Activated CD4-positive, alpha-beta T cell treated with anti-CD3 and anti-CD28 coated beads, Interleukin-2, Interleukin-6, amounts not matched to agents 100 ng/mL and 50 ng/mL, durations not matched to agents 16 hours and 8 hours (primary cell): ENCODE data around the gene TSPAN2.
"Not testable (repeated sequence)": the region's sequence is repeated elsewhere in the genome, so short reads cannot be mapped to it uniquely, and the experiment has no call there.

ENCODE experiments used
- DNase-seq: peaks from one replicate; pipeline ENCODE4 v3.0.0-alpha.2; 2020

TSPAN2 gene

DNA sequence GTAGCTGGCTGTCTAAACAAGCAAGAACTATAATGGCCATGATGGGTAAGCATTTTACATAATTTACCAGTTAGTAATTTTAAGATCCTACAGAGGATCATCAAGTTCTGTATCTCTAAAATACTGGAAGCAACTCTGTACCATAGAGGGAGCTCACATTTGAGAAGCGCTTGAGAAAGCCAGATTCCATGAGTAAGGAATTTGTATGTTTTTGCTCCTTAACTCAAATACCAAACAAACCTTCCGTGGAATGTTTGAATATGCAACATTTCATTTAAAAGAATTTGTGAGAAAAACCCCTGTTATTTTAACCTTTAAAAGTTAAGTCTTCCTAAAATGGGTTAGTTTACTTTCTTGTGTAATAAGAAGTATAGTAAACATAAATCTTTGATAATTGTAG is 57.7 kb downstream of the TSPAN2 start:
- DNase-seq: no peak

GRCh38 chr1:115029526-115029925 is 59.8 kb downstream of the TSPAN2 start, which contains the start of gene TSHB:
TSHB (plus strand) TSS chr1:115029826; CDS start chr1:115033363, 3,537 bp downstream.
- DNase-seq: no peak

GRCh38 chr1:115023593-115023992 is 65.7 kb downstream of the TSPAN2 start:
- no peak for DNase-seq

GRCh38 chr1:115021145-115021544 is 68.2 kb downstream of the TSPAN2 start:
- no peak for DNase-seq

GRCh38 chr1:115019549-115019948 is 69.8 kb downstream of the TSPAN2 start:
- DNase-seq: not testable (repeated sequence)

DNA sequence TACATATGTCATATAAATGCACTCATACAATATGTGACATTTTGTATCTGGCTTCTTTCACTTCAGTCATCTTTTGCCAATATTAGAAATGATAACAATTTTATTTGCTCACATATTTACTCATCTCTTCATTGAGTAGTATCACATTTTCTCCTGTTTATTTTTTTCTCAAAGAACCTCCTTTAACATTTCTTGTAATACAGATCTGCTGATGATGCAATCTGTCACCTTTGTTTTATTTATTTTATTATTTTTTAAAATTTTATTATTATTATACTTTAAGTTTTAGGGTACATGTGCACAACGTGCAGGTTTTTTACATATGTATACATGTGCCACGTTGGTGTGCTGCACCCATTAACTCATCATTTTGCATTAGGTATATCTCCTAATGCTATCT is 75.5 kb downstream of the TSPAN2 start:
- DNase-seq: no peak

DNA sequence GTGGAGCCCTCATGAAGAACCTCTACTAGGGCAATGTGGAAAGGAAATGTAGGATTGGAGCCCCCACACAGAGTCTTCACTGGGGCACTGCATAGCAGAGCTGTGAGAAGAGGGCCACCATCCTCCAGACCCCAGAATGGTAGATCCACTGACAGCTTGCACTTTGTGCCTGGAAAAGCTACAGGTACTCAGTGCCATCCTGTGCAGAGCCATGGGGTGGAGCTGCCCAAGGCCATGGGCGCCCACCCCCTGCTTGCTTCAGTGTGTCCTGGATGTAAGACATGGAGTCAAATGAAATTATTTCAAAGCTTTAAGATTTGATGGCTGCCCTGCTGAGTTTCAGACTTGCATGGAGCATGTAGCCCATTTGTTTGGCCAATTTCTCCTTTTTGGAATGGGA is 76.9 kb downstream of the TSPAN2 start:
- no peak for DNase-seq

- no peak for DNase-seq
Measured at GRCh38 chr1:115012006-115012405, 77.3 kb downstream of the TSPAN2 start.

- no peak for DNase-seq
Measured at GRCh38 chr1:115006191-115006590, 83.1 kb downstream of the TSPAN2 start.
